Keratinocyte (primary cell): Measurements from ENCODE around the gene DPCD. TPM values are rescaled to one million over a fixed set of nuclear protein-coding genes. Genes with fewer than 3 reads are reported as not detected.

Experiments
- DNase-seq: peaks from one replicate; pipeline ENCODE4 v3.0.0-alpha.2; 2011; ENCODE audit warnings: low read depth, missing footprints, low spot score
- FAIRE-seq: peaks from 2 replicates; lab custom pipeline; 2011; peaks lifted over from hg19 to GRCh38; lab: Jason Lieb, UNC
- H2AFZ ChIP-seq: 2 replicates; pipeline ENCODE4 v1.6.0; 2012; ENCODE audit warnings: low read length, control low read depth, inconsistent platforms; ENCODE audit not compliant: control insufficient read depth
- H3K27ac ChIP-seq: 2 replicates; pipeline ENCODE4 v1.5.1; 2011; ENCODE audit warnings: low read length; ENCODE audit not compliant: control insufficient read depth, insufficient read depth
- H3K27me3 ChIP-seq: 3 replicates; pipeline ENCODE4 v1.6.0; 2011; ENCODE audit warnings: low read length; ENCODE audit not compliant: control insufficient read depth, insufficient read depth; ENCODE audit errors: extremely low read depth
- H3K36me3 ChIP-seq, 2 experiments: 2 replicates in 1 of 2; 3 replicates in 1 of 2; pipeline ENCODE4 v1.5.1; 2011; ENCODE audit warnings: low read length in 2 of 2, mild to moderate bottlenecking in 1 of 2; ENCODE audit not compliant: control insufficient read depth in 2 of 2, insufficient read depth in 2 of 2; ENCODE audit errors: extremely low read depth in 1 of 2
- H3K4me1 ChIP-seq: 3 replicates; pipeline ENCODE4 v1.5.1; 2011; ENCODE audit warnings: low read length; ENCODE audit not compliant: control insufficient read depth, insufficient read depth; ENCODE audit errors: extremely low read depth
- H3K4me2 ChIP-seq: 3 replicates; pipeline ENCODE4 v1.6.0; 2011; ENCODE audit warnings: low read depth, low read length; ENCODE audit not compliant: control insufficient read depth, insufficient read depth; ENCODE audit errors: extremely low read depth
- H3K4me3 ChIP-seq, 3 experiments: fragments of 200-600 bp in 1 of 3; sonication (generic) in 1 of 3; 2 replicates in 2 of 3; 3 replicates in 1 of 3; pipeline ENCODE4 v1.5.1; 2011 to 2016; ENCODE audit warnings: low read length in 3 of 3, mild to moderate bottlenecking in 3 of 3, control low read depth in 2 of 3, inconsistent platforms in 1 of 3, low read depth in 1 of 3, mixed read lengths in 1 of 3, mixed run types in 1 of 3, moderate library complexity in 1 of 3; ENCODE audit not compliant: control insufficient read depth in 2 of 3, insufficient read depth in 2 of 3; ENCODE audit errors: extremely low read depth in 1 of 3
- H3K79me2 ChIP-seq: 2 replicates; pipeline ENCODE4 v1.6.0; 2012; ENCODE audit warnings: low read length; ENCODE audit not compliant: control insufficient read depth, insufficient read depth
- H3K9ac ChIP-seq: 3 replicates; pipeline ENCODE4 v1.6.0; 2011; ENCODE audit warnings: low read length; ENCODE audit not compliant: control insufficient read depth, insufficient read depth; ENCODE audit errors: extremely low read depth
- H3K9me1 ChIP-seq: 3 replicates; pipeline ENCODE4 v1.6.0; 2011; ENCODE audit warnings: low read length; ENCODE audit not compliant: control insufficient read depth, insufficient read depth; ENCODE audit errors: extremely low read depth
- H3K9me3 ChIP-seq: 2 replicates; pipeline ENCODE4 v1.5.1; 2012; ENCODE audit warnings: low read depth, low read length; ENCODE audit not compliant: control insufficient read depth
- H4K20me1 ChIP-seq: 3 replicates; pipeline ENCODE4 v1.6.0; 2011; ENCODE audit warnings: low read length; ENCODE audit not compliant: control insufficient read depth, insufficient read depth; ENCODE audit errors: extremely low read depth
- CTCF ChIP-seq, 3 experiments: IDR thresholded peaks in 1 of 3; conservative IDR thresholded peaks in 1 of 3; optimal IDR thresholded peaks in 1 of 3; 2 replicates in 2 of 3; 3 replicates in 1 of 3; pipeline versions ENCODE3 to v1.5.1; 2011; ENCODE audit warnings: low read length in 3 of 3, mild to moderate bottlenecking in 3 of 3, moderate library complexity in 2 of 3, control low read depth in 1 of 3, inconsistent platforms in 1 of 3; ENCODE audit not compliant: insufficient read depth in 2 of 3; ENCODE audit errors: extremely low read depth in 1 of 3
- EZH2 ChIP-seq: IDR thresholded peaks from one replicate; pipeline ENCODE4 v1.6.1; 2012; ENCODE audit warnings: inconsistent platforms, mild to moderate bottlenecking, low read length, moderate library complexity
- dilution Hi-C: fragments of 300-500 bp; cut with MboI; formaldehyde crosslinking; loops from one replicate; pipeline ENCODE4 v1.7.0; 2020; ENCODE audit warnings: low sequenced_read_pairs; ENCODE audit not compliant: extremely low pct_ligation_motif_present
- polyA plus RNA-seq, 5 experiments: library from polyadenylated mRNA; depleted of rRNA in 3 of 5; stranded (reverse) in 3 of 5; stranded (forward) in 1 of 5; unstranded in 1 of 5; fragments of >200 nt; gene quantifications; 1 replicate in 1 of 5; 2 replicates in 3 of 5; 3 replicates in 1 of 5; pipeline versions ENCODE4 v1.2.1 to v1.2.3, GENCODE V29; 2011 to 2012; ENCODE audit warnings: missing spikeins in 2 of 5, low read depth in 1 of 5, low replicate concordance in 1 of 5

Gene DPCD
- polyA plus RNA-seq, 1 donor (not counting 4 experiments of a cell fraction or from before 2014, with no cell fraction given), result 58.1 TPM

GRCh38 chr10:101651336-101651735 lies 63.2 kb downstream of the DPCD start:
- Histone ChIP-seq H4K20me1 (no peaks in the 10 kb centered on the region), H3K9me3 (no peaks in the 10 kb centered on the region), H3K79me2 (no peaks in the 10 kb centered on the region), H3K9ac (no peak overlapping the region), H3K4me1 (no peaks in the 10 kb centered on the region), H3K4me2 (no peak overlapping the region), H3K36me3 (peaks cover 5 to 11% of the 10 kb centered on the region in 2 experiments), H3K9me1 (peaks cover 2% of the 10 kb centered on the region), H3K27ac (no peak overlapping the region), H3K4me3 (no peak overlapping the region), H2AFZ (no peak overlapping the region), H3K27me3 (no peaks in the 10 kb centered on the region)
- FAIRE-seq, result no peak
- dilution Hi-C loops, result no loop called here
- TF ChIP-seq CTCF (optimal IDR thresholded peaks at IDR 0.05 in 1 of 3, IDR thresholded peaks at IDR 0.05 in 1 of 3, conservative IDR thresholded peaks at IDR 0.05 in 1 of 3; ENCODE audit: extremely low read depth in 1 of 3, insufficient read depth in 2 of 3, low read length in 3 of 3) (no peak), EZH2 (no peak)
- no peak for DNase-seq

GRCh38 chr10:101653536-101653935 lies 65.4 kb downstream of the DPCD start:
- peaks cover 5 to 9% of the 10 kb centered on the region in 2 experiments for H3K36me3 ChIP-seq
- no peaks in the 10 kb centered on the region for H3K4me1 ChIP-seq
- FAIRE-seq, result no peak

More at GRCh38 chr10:101653536-101653935, 65.4 kb downstream of the DPCD start:
- Histone ChIP-seq H3K4me3 (no peak overlapping the region), H3K9ac (no peak overlapping the region), H3K4me2 (no peak overlapping the region), H3K27me3 (no peaks in the 10 kb centered on the region), H2AFZ (no peak overlapping the region), H3K27ac (no peak overlapping the region), H3K9me3 (no peaks in the 10 kb centered on the region), H4K20me1 (no peaks in the 10 kb centered on the region), H3K79me2 (no peaks in the 10 kb centered on the region), H3K9me1 (peaks cover 2% of the 10 kb centered on the region)
- TF ChIP-seq EZH2, result no peak
- TF ChIP-seq CTCF (optimal IDR thresholded peaks at IDR 0.05 in 1 of 3, IDR thresholded peaks at IDR 0.05 in 1 of 3, conservative IDR thresholded peaks at IDR 0.05 in 1 of 3; ENCODE audit: extremely low read depth in 1 of 3, insufficient read depth in 2 of 3, low read length in 3 of 3), result no peak
- DNase-seq, result no peak
- dilution Hi-C loops, result no loop called here
